ENCODE data around the gene MUS81. TPM values are rescaled to one million over a fixed set of nuclear protein-coding genes. Genes with fewer than 3 reads are reported as not detected.

MUS81 gene
- total and polyA plus RNA-seq, 10 of the 15 experiments (the other 5 are each of a cell fraction or from before 2014, with no cell fraction given), result 11.8 to 76.1 (median 48.4) TPM

DNA sequence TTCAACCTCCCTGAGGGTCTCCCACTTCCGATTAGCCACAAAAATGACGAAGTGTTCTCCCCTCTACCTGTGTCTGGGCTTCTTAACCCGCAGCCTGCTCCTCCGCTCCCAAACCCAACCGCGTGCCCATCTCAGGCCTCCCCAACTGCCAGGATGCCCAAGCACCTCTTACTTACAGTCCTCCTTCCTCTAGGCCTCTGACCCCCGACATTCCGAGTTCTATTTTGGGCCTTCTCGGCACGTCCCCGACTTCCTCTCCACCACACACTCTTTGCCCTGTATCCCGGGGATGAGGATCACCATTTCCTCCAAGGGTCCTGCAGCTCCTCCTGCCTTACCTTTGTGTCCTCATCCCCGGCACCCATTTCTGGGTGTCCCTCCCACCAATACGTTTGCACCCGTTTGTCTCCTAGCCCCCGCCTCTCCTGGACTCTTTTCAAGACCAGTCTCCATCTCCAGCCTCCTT is 388 bp upstream of the MUS81 start (continued):
- TF ChIP-seq, protein P1, sequence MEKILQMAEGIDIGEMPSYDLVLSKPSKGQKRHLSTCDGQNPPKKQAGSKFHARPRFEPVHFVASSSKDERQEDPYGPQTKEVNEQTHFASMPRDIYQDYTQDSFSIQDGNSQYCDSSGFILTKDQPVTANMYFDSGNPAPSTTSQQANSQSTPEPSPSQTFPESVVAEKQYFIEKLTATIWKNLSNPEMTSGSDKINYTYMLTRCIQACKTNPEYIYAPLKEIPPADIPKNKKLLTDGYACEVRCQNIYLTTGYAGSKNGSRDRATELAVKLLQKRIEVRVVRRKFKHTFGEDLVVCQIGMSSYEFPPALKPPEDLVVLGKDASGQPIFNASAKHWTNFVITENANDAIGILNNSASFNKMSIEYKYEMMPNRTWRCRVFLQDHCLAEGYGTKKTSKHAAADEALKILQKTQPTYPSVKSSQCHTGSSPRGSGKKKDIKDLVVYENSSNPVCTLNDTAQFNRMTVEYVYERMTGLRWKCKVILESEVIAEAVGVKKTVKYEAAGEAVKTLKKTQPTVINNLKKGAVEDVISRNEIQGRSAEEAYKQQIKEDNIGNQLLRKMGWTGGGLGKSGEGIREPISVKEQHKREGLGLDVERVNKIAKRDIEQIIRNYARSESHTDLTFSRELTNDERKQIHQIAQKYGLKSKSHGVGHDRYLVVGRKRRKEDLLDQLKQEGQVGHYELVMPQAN (conservative IDR thresholded peaks at IDR 0.05), result peak; percentile 43
- TF ChIP-seq SREBF1 (IDR thresholded peaks at IDR 0.05; ENCODE audit: low read length) (no peak), TCF7 (IDR thresholded peaks at IDR 0.05; ENCODE audit: borderline replicate concordance) (no peak; the same call in 1 of the 2 replicates), NBN (IDR thresholded peaks at IDR 0.05) (peak; percentile 94; the same call in 1 of the 2 replicates), SMAD5 (IDR thresholded peaks at IDR 0.05; ENCODE audit: low read depth) (no peak; the same call in 1 of the 2 replicates), ZBTB40 (IDR thresholded peaks at IDR 0.05; ENCODE audit: borderline replicate concordance) (no peak; the same call in 1 of the 2 replicates), SUZ12 (IDR thresholded peaks at IDR 0.05; ENCODE audit: unreplicated experiment) (no peak), CHD4 (IDR thresholded peaks at IDR 0.05) (no peak), RCOR1 (conservative IDR thresholded peaks at IDR 0.05; ENCODE audit: low read depth, low read length) (no peak), MTA2 (IDR thresholded peaks at IDR 0.05; ENCODE audit: low read depth) (peak; percentile 48), BCL3 (IDR thresholded peaks at IDR 0.05; ENCODE audit: borderline replicate concordance, insufficient read depth, low read depth, low read length, poor library complexity, severe bottlenecking) (no peak), MEF2A (IDR thresholded peaks at IDR 0.05; ENCODE audit: insufficient read depth, low read depth, low read length) (no peak), KLF5 (IDR thresholded peaks at IDR 0.05; ENCODE audit: partially characterized antibody) (no peak), ZNF687 (IDR thresholded peaks at IDR 0.05) (peak; percentile 47)
- TF ChIP-seq, protein P2, sequence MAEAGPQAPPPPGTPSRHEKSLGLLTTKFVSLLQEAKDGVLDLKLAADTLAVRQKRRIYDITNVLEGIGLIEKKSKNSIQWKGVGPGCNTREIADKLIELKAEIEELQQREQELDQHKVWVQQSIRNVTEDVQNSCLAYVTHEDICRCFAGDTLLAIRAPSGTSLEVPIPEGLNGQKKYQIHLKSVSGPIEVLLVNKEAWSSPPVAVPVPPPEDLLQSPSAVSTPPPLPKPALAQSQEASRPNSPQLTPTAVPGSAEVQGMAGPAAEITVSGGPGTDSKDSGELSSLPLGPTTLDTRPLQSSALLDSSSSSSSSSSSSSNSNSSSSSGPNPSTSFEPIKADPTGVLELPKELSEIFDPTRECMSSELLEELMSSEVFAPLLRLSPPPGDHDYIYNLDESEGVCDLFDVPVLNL (IDR thresholded peaks at IDR 0.05; ENCODE audit: low read depth, low read length), result no peak
- TF ChIP-seq, protein P3, sequence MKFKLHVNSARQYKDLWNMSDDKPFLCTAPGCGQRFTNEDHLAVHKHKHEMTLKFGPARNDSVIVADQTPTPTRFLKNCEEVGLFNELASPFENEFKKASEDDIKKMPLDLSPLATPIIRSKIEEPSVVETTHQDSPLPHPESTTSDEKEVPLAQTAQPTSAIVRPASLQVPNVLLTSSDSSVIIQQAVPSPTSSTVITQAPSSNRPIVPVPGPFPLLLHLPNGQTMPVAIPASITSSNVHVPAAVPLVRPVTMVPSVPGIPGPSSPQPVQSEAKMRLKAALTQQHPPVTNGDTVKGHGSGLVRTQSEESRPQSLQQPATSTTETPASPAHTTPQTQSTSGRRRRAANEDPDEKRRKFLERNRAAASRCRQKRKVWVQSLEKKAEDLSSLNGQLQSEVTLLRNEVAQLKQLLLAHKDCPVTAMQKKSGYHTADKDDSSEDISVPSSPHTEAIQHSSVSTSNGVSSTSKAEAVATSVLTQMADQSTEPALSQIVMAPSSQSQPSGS (IDR thresholded peaks at IDR 0.05; ENCODE audit: low read length), result no peak
